RWPE2 (cell line): ENCODE measurements around the gene P2RY11.

Source experiments
- ATAC-seq: fragments of 200-7000 bp; cut with Tn5 transposase; 3 replicates; pipeline ENCODE4 v1.9.1; 2021; ENCODE audit warnings: low read depth
- DNase-seq: peaks from one replicate; pipeline ENCODE4 v3.0.0-alpha.2; 2020; ENCODE audit warnings: low spot score
- H3K27ac ChIP-seq: fragments of 450-650 bp; 2 replicates; pipeline ENCODE4 v1.5.1; 2017; ENCODE audit warnings: mild to moderate bottlenecking; ENCODE audit not compliant: poor library complexity, severe bottlenecking
- H3K27me3 ChIP-seq: fragments of 250-450 bp; sonication (Bioruptor Pico); 2 replicates; pipeline ENCODE4 v1.5.1; 2021; ENCODE audit warnings: mild to moderate bottlenecking, moderate library complexity; ENCODE audit not compliant: insufficient read depth, poor library complexity, severe bottlenecking
- H3K36me3 ChIP-seq: fragments of 250-450 bp; sonication (Bioruptor Pico); 2 replicates; pipeline ENCODE4 v1.5.1; 2020; ENCODE audit warnings: low read depth, mild to moderate bottlenecking, moderate library complexity
- H3K4me1 ChIP-seq: fragments of 250-450 bp; sonication (Bioruptor Pico); 2 replicates; pipeline ENCODE4 v1.5.1; 2021; ENCODE audit warnings: mild to moderate bottlenecking, moderate library complexity; ENCODE audit not compliant: insufficient read depth, poor library complexity, severe bottlenecking
- H3K4me3 ChIP-seq: fragments of 250-450 bp; sonication (Bioruptor Pico); 2 replicates; pipeline ENCODE4 v1.5.1; 2021; ENCODE audit warnings: mild to moderate bottlenecking, moderate library complexity; ENCODE audit not compliant: severe bottlenecking
- H3K9me3 ChIP-seq: fragments of 250-450 bp; sonication (Bioruptor Pico); 2 replicates; pipeline ENCODE4 v1.5.1; 2021; ENCODE audit warnings: mild to moderate bottlenecking, moderate library complexity; ENCODE audit not compliant: severe bottlenecking
- CTCF ChIP-seq: fragments of 450-650 bp; IDR thresholded peaks from one replicate; pipeline ENCODE4 v1.5.1; 2017; ENCODE audit warnings: mild to moderate bottlenecking, moderate library complexity; ENCODE audit not compliant: poor library complexity, severe bottlenecking

P2RY11 gene

GRCh38 chr19:10070730-10071446, 40.6 kb upstream of the P2RY11 start:
- DNase-seq (no peak), ATAC-seq (no peak)
- Histone ChIP-seq H3K4me1 (no peaks in the 10 kb centered on the region), H3K27me3 (no peaks in the 10 kb centered on the region), H3K9me3 (no peaks in the 10 kb centered on the region), H3K27ac (no peak overlapping the region), H3K4me3 (no peak overlapping the region), H3K36me3 (no peaks in the 10 kb centered on the region)
- no peak for TF ChIP-seq CTCF

- Histone ChIP-seq H3K9me3 (no peaks in the 10 kb centered on the region), H3K27ac (no peak overlapping the region)
- DNase-seq = no peak
Measured at GRCh38 chr19:10074153-10074552, 37.3 kb upstream of the P2RY11 start.

GRCh38 chr19:10076535-10076934, 35.0 kb upstream of the P2RY11 start:
- no peak overlapping the region for H3K27ac ChIP-seq
- H3K4me1 ChIP-seq = no peaks in the 10 kb centered on the region
- DNase-seq (no peak), ATAC-seq (no peak)
- TF ChIP-seq CTCF = no peak
- H3K36me3 ChIP-seq = no peaks in the 10 kb centered on the region
- H3K27me3 ChIP-seq = no peaks in the 10 kb centered on the region
- no peaks in the 10 kb centered on the region for H3K9me3 ChIP-seq
- H3K4me3 ChIP-seq = no peak overlapping the region

More at GRCh38 chr19:10074153-10074552, 37.3 kb upstream of the P2RY11 start:
- no peak for ATAC-seq
- TF ChIP-seq CTCF = no peak
- Histone ChIP-seq H3K4me3 (no peak overlapping the region), H3K4me1 (no peaks in the 10 kb centered on the region), H3K36me3 (no peaks in the 10 kb centered on the region), H3K27me3 (no peaks in the 10 kb centered on the region)

GRCh38 chr19:10078329-10078728, 33.2 kb upstream of the P2RY11 start:
- ATAC-seq (no peak), DNase-seq (no peak)
- H3K4me3 ChIP-seq = no peak overlapping the region
- H3K27me3 ChIP-seq = no peaks in the 10 kb centered on the region
- no peak for TF ChIP-seq CTCF
- H3K9me3 ChIP-seq = no peaks in the 10 kb centered on the region
- no peaks in the 10 kb centered on the region for H3K36me3 ChIP-seq
- H3K27ac ChIP-seq = no peak overlapping the region
- H3K4me1 ChIP-seq = no peaks in the 10 kb centered on the region

GRCh38 chr19:10079031-10079453, 32.5 kb upstream of the P2RY11 start:
- H3K27me3 ChIP-seq = no peaks in the 10 kb centered on the region
- no peak overlapping the region for H3K4me3 ChIP-seq
- no peaks in the 10 kb centered on the region for H3K9me3 ChIP-seq
- H3K36me3 ChIP-seq = no peaks in the 10 kb centered on the region
- DNase-seq = no peak
- no peaks in the 10 kb centered on the region for H3K4me1 ChIP-seq
- no peak overlapping the region for H3K27ac ChIP-seq
- no peak for ATAC-seq
- no peak for TF ChIP-seq CTCF
